Keratinocyte (primary cell): ENCODE data around the gene RETN. TPM values are rescaled to one million over a fixed set of nuclear protein-coding genes. Genes with fewer than 3 reads are reported as not detected.

Source experiments
- DNase-seq: peaks from one replicate; pipeline ENCODE4 v3.0.0-alpha.2; 2011; ENCODE audit warnings: low read depth, missing footprints, low spot score
- FAIRE-seq: peaks from 2 replicates; lab custom pipeline; 2011; peaks lifted over from hg19 to GRCh38; lab: Jason Lieb, UNC
- H2AFZ ChIP-seq: 2 replicates; pipeline ENCODE4 v1.6.0; 2012; ENCODE audit warnings: low read length, control low read depth, inconsistent platforms; ENCODE audit not compliant: control insufficient read depth
- H3K27ac ChIP-seq: 2 replicates; pipeline ENCODE4 v1.5.1; 2011; ENCODE audit warnings: low read length; ENCODE audit not compliant: control insufficient read depth, insufficient read depth
- H3K27me3 ChIP-seq: 3 replicates; pipeline ENCODE4 v1.6.0; 2011; ENCODE audit warnings: low read length; ENCODE audit not compliant: control insufficient read depth, insufficient read depth; ENCODE audit errors: extremely low read depth
- H3K36me3 ChIP-seq, 2 experiments: 2 replicates in 1 of 2; 3 replicates in 1 of 2; pipeline ENCODE4 v1.5.1; 2011; ENCODE audit warnings: low read length in 2 of 2, mild to moderate bottlenecking in 1 of 2; ENCODE audit not compliant: control insufficient read depth in 2 of 2, insufficient read depth in 2 of 2; ENCODE audit errors: extremely low read depth in 1 of 2
- H3K4me1 ChIP-seq: 3 replicates; pipeline ENCODE4 v1.5.1; 2011; ENCODE audit warnings: low read length; ENCODE audit not compliant: control insufficient read depth, insufficient read depth; ENCODE audit errors: extremely low read depth
- H3K4me2 ChIP-seq: 3 replicates; pipeline ENCODE4 v1.6.0; 2011; ENCODE audit warnings: low read depth, low read length; ENCODE audit not compliant: control insufficient read depth, insufficient read depth; ENCODE audit errors: extremely low read depth
- H3K4me3 ChIP-seq, 3 experiments: fragments of 200-600 bp in 1 of 3; sonication (generic) in 1 of 3; 2 replicates in 2 of 3; 3 replicates in 1 of 3; pipeline ENCODE4 v1.5.1; 2011 to 2016; ENCODE audit warnings: low read length in 3 of 3, mild to moderate bottlenecking in 3 of 3, control low read depth in 2 of 3, inconsistent platforms in 1 of 3, low read depth in 1 of 3, mixed read lengths in 1 of 3, mixed run types in 1 of 3, moderate library complexity in 1 of 3; ENCODE audit not compliant: control insufficient read depth in 2 of 3, insufficient read depth in 2 of 3; ENCODE audit errors: extremely low read depth in 1 of 3
- H3K79me2 ChIP-seq: 2 replicates; pipeline ENCODE4 v1.6.0; 2012; ENCODE audit warnings: low read length; ENCODE audit not compliant: control insufficient read depth, insufficient read depth
- H3K9ac ChIP-seq: 3 replicates; pipeline ENCODE4 v1.6.0; 2011; ENCODE audit warnings: low read length; ENCODE audit not compliant: control insufficient read depth, insufficient read depth; ENCODE audit errors: extremely low read depth
- H3K9me1 ChIP-seq: 3 replicates; pipeline ENCODE4 v1.6.0; 2011; ENCODE audit warnings: low read length; ENCODE audit not compliant: control insufficient read depth, insufficient read depth; ENCODE audit errors: extremely low read depth
- H3K9me3 ChIP-seq: 2 replicates; pipeline ENCODE4 v1.5.1; 2012; ENCODE audit warnings: low read depth, low read length; ENCODE audit not compliant: control insufficient read depth
- H4K20me1 ChIP-seq: 3 replicates; pipeline ENCODE4 v1.6.0; 2011; ENCODE audit warnings: low read length; ENCODE audit not compliant: control insufficient read depth, insufficient read depth; ENCODE audit errors: extremely low read depth
- EZH2 ChIP-seq: IDR thresholded peaks from one replicate; pipeline ENCODE4 v1.6.1; 2012; ENCODE audit warnings: inconsistent platforms, mild to moderate bottlenecking, low read length, moderate library complexity
- dilution Hi-C: fragments of 300-500 bp; cut with MboI; formaldehyde crosslinking; loops from one replicate; pipeline ENCODE4 v1.7.0; 2020; ENCODE audit warnings: low sequenced_read_pairs; ENCODE audit not compliant: extremely low pct_ligation_motif_present
- polyA plus RNA-seq, 5 experiments: library from polyadenylated mRNA; depleted of rRNA in 3 of 5; stranded (reverse) in 3 of 5; stranded (forward) in 1 of 5; unstranded in 1 of 5; fragments of >200 nt; gene quantifications; 1 replicate in 1 of 5; 2 replicates in 3 of 5; 3 replicates in 1 of 5; pipeline versions ENCODE4 v1.2.1 to v1.2.3, GENCODE V29; 2011 to 2012; ENCODE audit warnings: missing spikeins in 2 of 5, low read depth in 1 of 5, low replicate concordance in 1 of 5
- TF ChIP-seq, protein P1 (sequence below), 3 experiments: IDR thresholded peaks in 1 of 3; conservative IDR thresholded peaks in 1 of 3; optimal IDR thresholded peaks in 1 of 3; 2 replicates in 2 of 3; 3 replicates in 1 of 3; pipeline versions ENCODE3 to v1.5.1; 2011; ENCODE audit warnings: low read length in 3 of 3, mild to moderate bottlenecking in 3 of 3, moderate library complexity in 2 of 3, control low read depth in 1 of 3, inconsistent platforms in 1 of 3; ENCODE audit not compliant: insufficient read depth in 2 of 3; ENCODE audit errors: extremely low read depth in 1 of 3

The RETN gene
- polyA plus RNA-seq, 1 donor (not counting 4 experiments of a cell fraction or from before 2014, with no cell fraction given): not detected

- Histone ChIP-seq H3K9me1 (no peaks in the 10 kb centered on the region), H3K27ac (peak overlapping the region; percentile 67), H3K4me2 (peak overlapping the region; percentile 86), H3K9me3 (no peaks in the 10 kb centered on the region), H3K36me3 (peaks cover 9% of the 10 kb centered on the region in 2 experiments), H3K27me3 (no peaks in the 10 kb centered on the region), H3K4me1 (peaks cover 3% of the 10 kb centered on the region), H3K4me3 (peak overlapping the region; percentile 76 to 87 (median 86)), H2AFZ (peak overlapping the region; percentile 63), H3K79me2 (peaks cover 16% of the 10 kb centered on the region), H4K20me1 (no peaks in the 10 kb centered on the region), H3K9ac (peak overlapping the region; percentile 88)
- dilution Hi-C loops: no loop called here
- DNase-seq (no peak), FAIRE-seq (no peak)
- TF ChIP-seq EZH2: no peak
- TF ChIP-seq, protein P1, sequence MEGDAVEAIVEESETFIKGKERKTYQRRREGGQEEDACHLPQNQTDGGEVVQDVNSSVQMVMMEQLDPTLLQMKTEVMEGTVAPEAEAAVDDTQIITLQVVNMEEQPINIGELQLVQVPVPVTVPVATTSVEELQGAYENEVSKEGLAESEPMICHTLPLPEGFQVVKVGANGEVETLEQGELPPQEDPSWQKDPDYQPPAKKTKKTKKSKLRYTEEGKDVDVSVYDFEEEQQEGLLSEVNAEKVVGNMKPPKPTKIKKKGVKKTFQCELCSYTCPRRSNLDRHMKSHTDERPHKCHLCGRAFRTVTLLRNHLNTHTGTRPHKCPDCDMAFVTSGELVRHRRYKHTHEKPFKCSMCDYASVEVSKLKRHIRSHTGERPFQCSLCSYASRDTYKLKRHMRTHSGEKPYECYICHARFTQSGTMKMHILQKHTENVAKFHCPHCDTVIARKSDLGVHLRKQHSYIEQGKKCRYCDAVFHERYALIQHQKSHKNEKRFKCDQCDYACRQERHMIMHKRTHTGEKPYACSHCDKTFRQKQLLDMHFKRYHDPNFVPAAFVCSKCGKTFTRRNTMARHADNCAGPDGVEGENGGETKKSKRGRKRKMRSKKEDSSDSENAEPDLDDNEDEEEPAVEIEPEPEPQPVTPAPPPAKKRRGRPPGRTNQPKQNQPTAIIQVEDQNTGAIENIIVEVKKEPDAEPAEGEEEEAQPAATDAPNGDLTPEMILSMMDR (optimal IDR thresholded peaks at IDR 0.05 in 1 of 3, IDR thresholded peaks at IDR 0.05 in 1 of 3, conservative IDR thresholded peaks at IDR 0.05 in 1 of 3; ENCODE audit: extremely low read depth in 1 of 3, insufficient read depth in 2 of 3, low read length in 3 of 3): no peak
Observed at GRCh38 chr19:7637374-7638256, 31.2 kb upstream of the RETN start.

GRCh38 chr19:7638802-7639465 is 29.9 kb upstream of the RETN start:
- Histone ChIP-seq H3K4me3 (no peak overlapping the region), H3K9ac (no peak overlapping the region), H3K36me3 (peaks cover 9% of the 10 kb centered on the region in 2 experiments), H2AFZ (no peak overlapping the region), H3K4me1 (peaks cover 3% of the 10 kb centered on the region), H3K79me2 (peaks cover 16% of the 10 kb centered on the region), H4K20me1 (no peaks in the 10 kb centered on the region), H3K4me2 (no peak overlapping the region), H3K27ac (no peak overlapping the region), H3K9me3 (no peaks in the 10 kb centered on the region), H3K27me3 (no peaks in the 10 kb centered on the region), H3K9me1 (no peaks in the 10 kb centered on the region)
- dilution Hi-C loops: no loop called here
- DNase-seq: no peak
- no peak for FAIRE-seq
- TF ChIP-seq EZH2: no peak
- TF ChIP-seq, protein P1 (optimal IDR thresholded peaks at IDR 0.05 in 1 of 3, IDR thresholded peaks at IDR 0.05 in 1 of 3, conservative IDR thresholded peaks at IDR 0.05 in 1 of 3; ENCODE audit: extremely low read depth in 1 of 3, insufficient read depth in 2 of 3, low read length in 3 of 3): no peak
